IPS-18c (cell line): ENCODE data around the gene CREB3L2.

Experiments used
- H3K4me3 ChIP-seq: 2 replicates; pipeline ENCODE4 v1.7.0; 2013; ENCODE audit warnings: low read depth, mild to moderate bottlenecking, low read length, moderate library complexity; ENCODE audit not compliant: insufficient read depth
- H3K9me3 ChIP-seq: one replicate; pipeline ENCODE4 v1.6.1; 2013; ENCODE audit warnings: mild to moderate bottlenecking, low read length, moderate library complexity; ENCODE audit not compliant: control insufficient read depth, insufficient read depth

CREB3L2 gene

DNA sequence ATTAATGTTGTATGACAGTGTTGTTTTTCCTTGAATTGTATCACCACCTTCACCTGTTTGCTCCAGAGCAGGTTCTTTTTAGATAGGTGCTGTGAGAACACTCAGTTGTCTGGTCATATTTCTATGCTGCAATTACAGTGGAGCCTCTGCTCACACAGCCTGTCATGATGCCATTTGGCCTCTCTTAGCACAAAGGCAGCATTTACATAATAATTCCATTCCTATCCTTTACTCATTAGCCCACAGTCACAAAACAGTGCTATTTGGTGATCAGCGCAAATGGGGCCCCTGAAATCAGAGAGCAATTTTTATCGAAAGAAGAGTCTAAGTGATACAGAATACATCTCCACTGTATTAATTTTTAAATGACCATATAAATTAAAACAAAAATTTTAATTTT is 141.3 kb downstream of the CREB3L2 start:
- H3K4me3 ChIP-seq = no peak overlapping the region
- no peaks in the 10 kb centered on the region for H3K9me3 ChIP-seq

DNA sequence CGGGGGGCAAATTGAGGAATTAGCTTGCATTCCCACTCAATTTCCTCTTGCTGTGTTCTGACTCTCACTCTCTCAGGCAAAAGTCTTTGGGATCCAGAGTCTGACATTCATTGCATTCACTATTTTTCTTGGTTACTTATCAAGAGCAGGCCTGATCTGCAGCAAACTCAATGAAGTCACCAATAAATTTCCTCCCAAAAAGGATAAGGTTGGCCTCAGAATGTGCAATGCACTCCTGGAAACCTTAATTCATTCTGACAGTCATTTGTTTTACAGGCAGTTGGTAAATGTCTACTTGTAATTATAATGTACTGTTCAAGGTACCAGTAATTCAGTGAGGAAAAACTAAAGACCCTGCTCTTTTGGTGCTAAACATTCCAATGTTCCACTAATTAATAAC is 148.8 kb downstream of the CREB3L2 start:
- no peaks in the 10 kb centered on the region for H3K9me3 ChIP-seq
- H3K4me3 ChIP-seq = no peak overlapping the region

DNA sequence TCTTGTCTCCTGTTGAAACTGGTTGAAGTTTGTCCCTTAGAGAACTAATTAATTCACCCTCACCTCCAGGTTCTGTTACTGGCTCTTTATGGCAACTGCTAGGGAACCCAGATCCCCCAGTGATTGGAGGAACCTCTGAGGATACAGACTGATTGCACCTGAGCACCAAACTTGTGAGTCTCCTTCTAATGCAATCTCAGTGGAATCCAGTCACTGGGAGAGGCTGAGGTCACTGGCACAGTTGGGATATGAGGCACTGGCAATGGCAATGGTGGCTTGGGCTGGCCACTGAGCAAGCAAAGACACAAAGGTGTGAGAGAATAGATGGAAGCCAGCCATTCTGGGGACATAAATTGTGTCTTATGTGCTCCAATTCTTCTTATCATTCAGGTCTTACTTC is 149.8 kb downstream of the CREB3L2 start:
- H3K4me3 ChIP-seq = no peak overlapping the region

DNA sequence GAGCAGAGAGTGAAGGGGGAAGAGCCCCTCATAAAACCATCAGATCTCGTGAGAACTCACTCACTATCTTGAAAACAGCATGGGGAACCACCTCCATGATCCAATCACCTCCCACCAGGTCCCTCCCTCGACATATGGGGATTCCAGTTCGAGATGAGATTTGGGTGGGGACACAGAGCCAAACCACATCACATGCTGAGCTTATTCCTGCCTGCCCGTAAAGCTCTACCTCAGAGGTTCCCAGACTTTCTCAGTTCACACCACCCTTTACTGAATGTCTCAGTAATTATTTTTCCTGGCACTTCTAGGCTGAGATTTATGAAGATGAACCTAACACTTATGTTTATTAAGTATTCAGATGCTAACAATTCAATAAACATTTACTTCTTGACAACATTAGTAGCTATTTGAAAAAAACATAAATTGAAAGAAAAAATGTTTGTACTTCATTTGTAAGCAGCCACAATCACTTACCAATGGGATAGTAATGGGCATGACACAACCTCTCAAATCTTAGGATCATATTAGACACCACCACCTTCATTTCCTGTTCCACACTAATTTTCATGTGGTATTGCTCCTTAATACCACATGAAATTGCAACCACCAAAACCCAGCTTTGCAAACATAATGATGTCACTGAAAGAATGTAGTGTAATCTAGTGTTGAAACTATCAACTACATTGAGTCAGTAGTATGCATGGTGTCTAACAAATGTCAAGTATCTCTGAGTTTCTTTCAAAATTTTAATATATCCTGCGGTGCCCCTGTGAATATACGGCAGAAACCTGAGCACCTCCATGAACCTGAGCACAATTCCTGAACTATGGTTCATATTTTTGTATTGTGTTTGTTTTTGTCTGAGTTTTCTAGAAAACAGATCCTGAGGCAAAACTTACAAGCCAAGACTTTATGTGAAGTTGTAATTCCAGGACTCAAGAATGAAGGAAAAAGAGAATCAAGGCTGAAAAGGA is 150.6 kb downstream of the CREB3L2 start:
- Histone ChIP-seq H3K4me3 (no peak overlapping the region), H3K9me3 (peaks cover 2% of the 10 kb centered on the region)

More for the DNA sequence above, 149.8 kb downstream of the CREB3L2 start:
- no peaks in the 10 kb centered on the region for H3K9me3 ChIP-seq

DNA sequence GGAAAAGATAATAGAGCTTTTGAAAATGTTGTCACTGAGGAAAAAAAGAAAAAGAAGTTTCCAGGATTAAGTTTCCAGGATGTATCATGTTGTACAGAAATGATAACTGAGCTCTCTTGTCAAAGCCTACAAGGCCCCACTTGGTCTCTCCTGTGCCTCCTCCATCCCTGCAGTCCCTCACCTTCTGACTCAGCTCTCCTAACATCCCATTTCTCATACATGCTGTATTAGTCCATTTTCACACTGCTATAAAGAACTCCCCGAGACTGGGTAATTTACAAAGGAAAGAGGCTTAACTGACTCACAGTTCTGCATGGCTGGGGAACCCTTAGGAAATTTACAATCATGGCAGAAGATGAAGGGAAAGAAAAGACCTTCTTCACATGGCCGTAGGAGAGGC is 151.3 kb downstream of the CREB3L2 start:
- peaks cover 2% of the 10 kb centered on the region for H3K9me3 ChIP-seq
- no peak overlapping the region for H3K4me3 ChIP-seq

DNA sequence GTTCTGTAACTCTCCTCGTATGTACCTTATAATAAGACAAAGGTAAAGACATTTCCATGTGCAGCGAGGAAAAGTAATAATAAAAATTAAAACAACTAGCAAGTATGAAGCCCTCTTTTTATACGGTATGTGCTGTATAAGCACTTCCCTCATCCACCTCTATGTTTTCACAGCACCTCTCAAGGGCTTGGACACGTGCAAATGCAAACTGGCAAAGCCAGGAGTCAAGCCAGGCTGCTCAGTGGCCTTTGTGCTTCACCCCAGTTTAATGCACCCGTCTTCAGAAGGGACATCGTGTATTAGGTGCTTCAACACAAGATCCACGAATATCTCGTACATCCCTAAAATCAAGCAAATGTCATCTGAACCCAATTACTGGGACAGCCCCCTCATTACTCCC is 153.8 kb downstream of the CREB3L2 start:
- Histone ChIP-seq H3K9me3 (peaks cover 2% of the 10 kb centered on the region), H3K4me3 (no peak overlapping the region)

DNA sequence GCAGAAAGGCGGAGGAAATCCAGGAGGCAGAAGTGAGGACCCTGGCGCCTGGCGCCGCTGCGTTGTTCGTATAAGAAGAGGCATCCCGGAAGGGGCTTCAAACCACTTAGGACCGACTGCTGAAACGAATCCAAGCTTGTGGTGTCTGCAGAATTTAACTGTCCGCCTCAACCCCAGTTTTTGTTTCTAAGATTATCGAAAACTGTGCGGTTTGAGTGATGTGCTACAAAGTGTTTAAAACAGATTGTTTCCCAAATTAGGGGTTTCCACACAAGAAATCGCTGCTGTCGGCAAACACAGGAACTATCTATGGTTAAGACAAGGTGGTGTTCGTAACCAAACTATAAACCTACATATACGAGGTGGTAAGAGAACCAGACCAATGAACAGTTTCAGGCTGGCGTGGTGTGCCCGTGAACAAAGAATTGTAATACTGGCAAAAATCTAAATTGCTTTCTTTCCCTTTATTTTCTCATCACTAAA is 154.3 kb downstream of the CREB3L2 start:
- peak overlapping the region; percentile 60 for H3K4me3 ChIP-seq
- H3K9me3 ChIP-seq = peaks cover 2% of the 10 kb centered on the region

DNA sequence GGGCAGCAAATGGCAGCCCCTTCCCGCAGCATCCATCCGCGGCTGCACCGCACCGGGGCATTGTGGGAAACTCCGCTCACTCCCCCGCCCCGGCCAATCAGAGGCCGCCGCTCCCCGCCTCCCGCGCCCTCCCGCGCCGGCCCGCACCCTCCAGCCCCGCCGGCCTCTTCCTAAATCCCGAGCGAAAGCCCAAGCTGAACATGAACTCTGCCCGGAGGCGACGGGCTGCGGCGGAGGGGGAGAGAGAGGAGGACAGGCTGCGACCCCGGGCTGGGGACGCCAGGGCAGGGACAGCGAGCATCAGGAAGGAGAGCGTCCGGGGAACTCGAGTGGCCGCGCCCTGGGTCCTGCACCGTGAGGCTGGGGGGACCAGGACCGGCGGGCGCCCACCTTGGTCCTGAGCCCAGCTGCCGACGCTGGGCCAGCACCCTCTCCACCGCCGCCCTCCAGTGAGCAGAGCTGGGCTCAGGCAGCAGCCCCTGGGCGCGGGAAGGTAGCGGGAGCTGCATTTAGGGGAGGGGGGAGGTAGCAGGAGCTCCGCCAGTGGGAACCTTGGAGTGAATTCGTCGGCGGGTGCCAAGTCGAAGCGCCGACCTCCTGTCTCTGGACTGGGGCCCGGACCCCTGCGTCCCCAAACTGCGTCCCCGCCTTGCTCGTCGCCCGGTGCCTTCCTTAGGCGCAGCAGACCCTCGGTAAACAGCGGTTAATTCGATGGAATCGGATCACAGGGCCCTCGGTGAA is 154.9 kb downstream of the CREB3L2 start, which contains the start of gene DGKI:
DGKI (minus strand) TSS at position 148 of the 741 bp plus-strand sequence.
- peak within 1 kb of the TSS; percentile 60 for H3K4me3 ChIP-seq
- H3K9me3 ChIP-seq = peaks cover 2% of the 10 kb centered on the region

DNA sequence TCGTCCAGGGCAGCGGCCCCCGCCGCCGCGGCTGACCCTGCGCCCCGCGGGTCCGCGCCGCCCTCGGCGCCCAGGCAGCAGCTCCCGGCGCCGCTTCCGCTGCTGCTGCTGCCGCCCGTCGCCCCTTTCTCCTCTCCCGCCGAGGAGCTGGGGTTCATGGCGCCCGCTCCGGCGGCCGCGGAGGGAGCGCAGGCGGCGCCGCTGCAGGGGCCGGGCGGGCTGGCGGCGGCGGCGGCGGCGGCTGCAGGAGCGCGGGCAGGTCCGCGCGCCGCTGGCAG is 155.4 kb downstream of the CREB3L2 start:
- Histone ChIP-seq H3K4me3 (0 out of 2 replicates have a peak overlapping the region, but pooled peaks have one; percentile 38), H3K9me3 (peaks cover 2% of the 10 kb centered on the region)

DNA sequence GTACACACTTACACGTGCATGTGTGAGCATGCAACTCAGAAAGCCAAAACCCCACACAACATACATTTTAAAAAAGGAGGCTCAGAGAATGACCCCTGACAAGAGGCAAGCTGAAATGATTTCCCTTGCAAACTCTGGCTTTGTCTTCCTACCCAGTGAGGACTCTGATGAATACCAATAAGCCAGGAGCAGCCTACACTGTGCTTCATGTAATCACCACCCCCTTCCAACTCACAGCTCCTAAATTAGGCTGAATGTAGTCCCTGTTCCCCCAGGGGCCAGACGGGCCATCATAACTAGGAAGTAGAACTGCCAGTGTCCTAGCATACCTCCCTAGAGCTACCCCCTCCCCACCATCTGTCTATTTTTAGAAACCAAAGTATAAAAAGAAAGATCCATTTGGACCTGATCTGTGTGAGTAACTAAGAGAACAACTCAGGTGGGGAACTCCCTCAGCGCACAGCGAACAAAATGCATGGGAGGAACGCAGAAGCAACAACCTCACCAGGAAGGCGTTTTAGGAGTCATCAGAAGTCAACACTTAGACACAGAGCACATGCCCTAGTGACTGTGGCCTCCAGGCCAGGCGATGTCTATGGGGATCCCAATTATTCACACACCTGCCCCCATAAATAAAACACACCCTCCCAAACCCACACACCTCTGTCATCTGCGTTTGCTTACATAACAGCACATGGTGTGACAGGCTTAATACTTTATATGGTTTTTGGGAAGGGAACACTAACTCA is 157.0 kb downstream of the CREB3L2 start:
- Histone ChIP-seq H3K4me3 (0 out of 2 replicates have a peak overlapping the region, but pooled peaks have one; percentile 29), H3K9me3 (peaks cover 2% of the 10 kb centered on the region)

DNA sequence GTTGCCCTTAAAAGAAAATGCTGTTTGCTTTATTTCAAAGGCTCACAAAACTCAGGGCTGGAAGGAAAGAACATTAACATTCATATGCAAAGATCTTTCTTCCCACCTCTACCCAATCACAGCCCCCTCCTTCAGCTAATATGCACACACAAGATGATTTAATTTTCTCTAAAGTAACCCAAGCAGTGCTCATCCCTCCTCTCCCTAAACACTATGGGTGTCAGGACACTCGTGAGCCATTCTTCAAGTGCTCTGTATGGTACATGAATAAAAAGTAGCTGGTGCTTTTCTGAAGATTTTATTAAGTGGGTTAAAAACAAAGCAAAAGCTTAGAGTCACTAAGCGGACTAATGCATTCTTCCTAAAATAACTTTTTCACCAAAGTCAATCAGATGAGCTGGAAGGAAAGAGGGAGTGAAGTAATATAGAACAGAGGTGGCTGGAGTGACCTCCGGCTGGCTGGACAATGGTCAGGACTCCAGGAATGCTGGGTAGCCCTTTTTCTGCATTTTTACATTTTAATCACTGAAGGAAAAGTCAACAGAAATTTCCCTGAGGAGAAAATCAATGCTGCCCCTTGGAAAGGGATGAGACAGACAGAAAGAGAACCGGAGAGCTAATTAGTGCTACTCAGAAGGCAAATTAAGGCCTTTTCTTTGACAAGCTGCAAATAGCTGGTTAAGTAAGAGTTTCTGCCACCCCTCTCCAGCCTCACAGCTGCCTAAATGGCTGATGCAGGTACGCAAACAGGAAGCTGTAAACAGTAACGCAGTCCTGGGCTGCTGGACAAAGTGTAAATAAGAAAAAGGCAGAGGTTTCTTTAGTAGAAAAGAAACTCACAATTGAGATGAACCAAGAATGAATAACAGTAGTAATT is 161.7 kb downstream of the CREB3L2 start:
- Histone ChIP-seq H3K9me3 (no peaks in the 10 kb centered on the region), H3K4me3 (no peak overlapping the region)

DNA sequence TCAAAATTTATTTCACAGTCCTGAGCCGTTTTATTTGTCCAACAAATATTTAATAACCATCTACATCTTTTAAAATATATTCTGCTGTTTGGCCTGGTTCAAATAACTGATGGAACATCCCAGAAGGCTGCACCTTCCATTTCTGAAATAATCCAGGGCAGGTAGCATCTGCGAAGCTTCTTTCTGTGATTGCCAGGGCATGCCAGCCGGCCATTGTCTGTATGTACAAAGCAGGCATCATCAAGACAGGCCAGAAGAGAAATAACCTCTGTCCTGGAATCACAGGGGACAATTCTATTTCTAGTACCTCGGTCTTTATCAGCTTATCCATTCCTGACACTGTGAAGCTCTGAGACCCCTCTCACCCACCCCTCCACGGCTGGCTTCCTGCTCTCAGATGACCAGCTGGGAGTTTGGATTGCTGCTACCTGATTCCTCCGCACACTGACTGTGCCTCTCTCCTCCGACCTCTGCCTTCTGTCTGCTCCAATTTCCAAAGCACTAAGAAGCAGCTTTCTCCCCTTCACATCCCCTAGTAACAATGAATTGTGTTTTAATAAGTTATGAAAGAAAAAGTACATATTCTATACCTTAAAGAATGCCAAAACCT is 163.1 kb downstream of the CREB3L2 start:
- H3K9me3 ChIP-seq = no peaks in the 10 kb centered on the region
- no peak overlapping the region for H3K4me3 ChIP-seq

DNA sequence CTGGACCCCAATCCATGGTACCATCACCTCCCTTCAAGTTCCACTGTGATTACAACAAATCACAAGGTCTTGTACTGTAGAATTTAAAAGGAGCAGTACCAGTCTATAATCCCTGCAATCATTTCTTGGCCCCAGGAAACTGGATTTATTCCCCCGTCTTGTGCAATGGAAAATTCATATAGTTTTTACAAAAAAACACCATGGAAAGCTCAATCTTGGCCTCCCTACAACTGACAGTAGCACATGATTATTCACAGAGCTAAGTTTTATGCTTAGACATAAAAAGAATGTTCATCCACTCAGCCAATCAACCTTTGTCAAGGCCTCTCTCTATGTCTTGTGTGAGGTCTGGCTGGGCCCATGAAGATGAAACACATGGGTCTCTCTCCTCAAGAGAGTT is 165.3 kb downstream of the CREB3L2 start:
- peaks cover 7% of the 10 kb centered on the region for H3K9me3 ChIP-seq
- H3K4me3 ChIP-seq = no peak overlapping the region

DNA sequence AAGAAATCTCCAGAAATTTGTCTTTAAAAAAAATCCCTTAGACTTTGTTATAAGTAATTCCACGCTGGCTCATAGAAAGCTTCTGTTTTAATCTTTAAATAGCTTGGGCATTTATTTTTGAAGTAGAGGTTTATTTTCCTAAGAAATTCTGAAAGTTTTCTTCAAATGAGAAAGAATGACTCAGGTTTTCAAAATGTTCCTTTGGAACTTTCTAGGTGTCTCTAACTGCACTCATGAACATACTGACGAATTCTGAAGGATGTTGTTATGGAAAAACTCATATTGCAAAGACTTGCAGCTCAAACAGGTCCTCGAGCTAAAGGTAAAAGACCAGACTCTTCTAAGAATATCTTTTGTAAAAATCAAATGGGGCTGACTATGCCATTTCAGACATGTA is 165.8 kb downstream of the CREB3L2 start:
- H3K9me3 ChIP-seq = peaks cover 11% of the 10 kb centered on the region

DNA sequence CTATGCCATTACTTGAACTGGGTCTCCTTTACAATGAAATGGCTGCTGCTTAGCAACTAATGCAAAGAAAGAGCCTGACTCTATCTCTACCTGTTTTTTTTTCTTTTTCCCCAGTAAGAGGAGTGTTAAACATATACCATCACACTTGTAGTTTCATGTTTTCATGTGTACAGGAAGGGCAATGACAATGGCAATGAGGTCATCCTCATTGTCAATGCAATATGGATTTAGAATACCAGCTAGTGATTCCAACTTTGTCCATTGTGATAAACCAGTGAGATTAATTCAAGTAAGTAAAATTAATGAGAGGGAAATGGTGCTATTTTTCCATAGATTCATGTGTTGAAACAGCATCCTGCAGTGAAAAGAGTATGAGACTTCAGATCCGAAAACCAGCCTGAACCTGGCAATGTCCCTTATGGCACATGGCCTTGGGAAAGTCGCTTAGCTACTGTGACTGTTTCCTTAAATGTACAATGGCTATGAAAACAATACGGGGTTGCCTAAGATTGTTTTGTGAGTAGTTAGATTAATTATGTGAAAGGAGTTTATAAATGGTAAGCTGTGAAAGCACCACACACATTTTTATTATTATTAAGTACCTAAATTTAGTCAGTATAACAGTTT is 166.3 kb downstream of the CREB3L2 start:
- no peak overlapping the region for H3K4me3 ChIP-seq

More for the DNA sequence above, 165.8 kb downstream of the CREB3L2 start:
- H3K4me3 ChIP-seq = no peak overlapping the region

DNA sequence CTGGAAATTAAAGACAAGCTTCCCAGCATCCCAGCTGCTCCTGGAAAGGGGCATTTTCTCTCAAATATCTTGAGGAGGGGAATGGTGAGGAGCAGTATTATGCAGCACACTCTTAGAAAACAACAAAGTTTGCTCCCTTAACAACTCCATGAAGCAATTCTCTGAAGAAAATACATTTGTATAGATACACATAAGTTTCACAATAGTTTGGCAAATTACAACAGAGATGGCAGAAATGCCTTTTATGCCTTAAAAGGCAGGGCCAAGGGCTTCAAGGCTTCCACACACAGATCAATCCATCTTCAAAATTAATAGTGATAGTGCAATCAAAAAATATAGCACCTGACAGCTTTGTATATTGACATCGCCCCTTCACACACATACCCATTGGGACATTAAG is 167.3 kb downstream of the CREB3L2 start:
- no peak overlapping the region for H3K4me3 ChIP-seq
- peaks cover 11% of the 10 kb centered on the region for H3K9me3 ChIP-seq

More for the DNA sequence above, 166.3 kb downstream of the CREB3L2 start:
- H3K9me3 ChIP-seq = peaks cover 11% of the 10 kb centered on the region
